NOMO-1 treated with dmso at 0.1 percent for 144 hours (cell line): ENCODE results near the gene FZD7.

ENCODE experiments used
- DNase-seq: peaks from one replicate; lab custom pipeline; 2025; ENCODE audit not compliant: unreplicated experiment; lab: John Stamatoyannopoulos, UW

The FZD7 gene

DNA sequence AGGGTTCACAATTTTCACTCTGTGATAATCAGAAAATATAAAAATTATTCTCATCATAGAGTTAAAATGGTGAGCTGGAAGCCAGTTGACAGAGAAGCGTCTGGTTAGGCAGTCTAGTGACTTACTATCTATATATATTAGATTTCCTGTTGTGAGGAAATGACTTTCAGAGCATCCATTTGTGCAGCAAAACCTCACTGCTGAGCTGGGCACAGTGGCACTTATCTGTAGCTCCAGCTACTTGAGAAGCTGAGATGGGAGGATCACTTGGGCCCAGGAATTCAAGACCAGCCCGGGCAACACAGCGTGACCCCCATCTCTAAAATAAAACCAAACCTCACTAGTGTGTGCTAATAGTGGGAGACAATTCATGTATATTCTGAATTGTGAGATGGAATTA is 32.2 kb downstream of the FZD7 start:
- DNase-seq, result no peak

DNA sequence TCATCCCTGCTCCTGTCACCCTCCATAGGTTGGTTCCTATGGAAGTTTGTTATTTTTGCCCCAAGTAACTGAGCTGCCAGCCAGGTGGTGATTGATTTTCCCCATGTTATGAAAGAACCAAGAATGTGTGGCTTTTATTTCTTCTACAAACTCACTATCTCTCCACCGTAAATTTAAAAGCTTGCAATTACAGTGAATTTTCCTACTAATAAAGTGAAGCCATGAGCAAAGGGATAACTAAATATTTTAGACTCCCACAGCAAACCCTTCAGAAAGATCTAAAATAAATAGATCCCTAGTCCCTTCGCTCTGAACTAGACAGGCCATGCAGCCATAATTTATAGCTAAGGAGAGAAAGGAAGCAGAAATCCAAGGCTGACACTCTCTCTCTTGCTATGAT is 33.2 kb downstream of the FZD7 start:
- DNase-seq, result no peak

DNA sequence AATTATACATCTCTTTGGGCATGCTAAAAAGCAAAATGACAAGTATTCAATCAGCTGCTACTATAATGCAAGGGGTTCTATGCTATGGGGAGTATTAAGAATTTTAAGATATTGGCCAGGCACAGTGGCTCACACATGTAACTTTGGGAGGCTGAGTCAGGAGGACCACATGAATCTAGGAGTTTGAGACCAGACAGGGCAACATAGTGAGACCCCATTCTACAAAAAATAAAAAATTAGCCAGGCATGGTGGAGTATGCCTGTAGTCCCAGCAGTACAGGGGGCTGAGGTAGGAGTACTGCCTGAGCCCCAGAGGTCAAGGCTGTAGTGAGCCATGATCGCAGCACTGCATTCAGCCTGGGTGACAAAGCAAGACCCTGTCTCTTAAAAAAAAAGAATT is 33.9 kb downstream of the FZD7 start:
- DNase-seq, result no peak

GRCh38 chr2:202069170-202070067 is 35.8 kb downstream of the FZD7 start:
- no peak for DNase-seq

DNA sequence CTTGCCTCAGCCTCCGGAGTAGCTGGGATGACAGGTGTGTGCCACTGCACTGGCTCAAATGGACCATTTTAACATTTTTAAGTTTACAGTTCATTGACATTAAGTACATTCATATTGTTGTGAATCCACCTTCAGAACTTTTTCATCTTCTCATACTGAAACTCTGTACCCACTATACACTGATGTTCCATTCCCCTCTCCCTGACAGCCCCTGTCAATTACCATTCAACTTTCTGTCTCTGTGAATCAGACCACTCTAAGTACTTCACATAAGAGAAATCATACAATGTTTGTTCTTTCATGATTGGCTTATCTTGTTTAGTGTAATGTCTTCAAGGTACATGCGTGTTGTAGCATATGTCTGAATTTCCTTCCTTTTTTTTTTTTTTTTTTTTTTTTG is 37.5 kb downstream of the FZD7 start:
- DNase-seq, result no peak

DNA sequence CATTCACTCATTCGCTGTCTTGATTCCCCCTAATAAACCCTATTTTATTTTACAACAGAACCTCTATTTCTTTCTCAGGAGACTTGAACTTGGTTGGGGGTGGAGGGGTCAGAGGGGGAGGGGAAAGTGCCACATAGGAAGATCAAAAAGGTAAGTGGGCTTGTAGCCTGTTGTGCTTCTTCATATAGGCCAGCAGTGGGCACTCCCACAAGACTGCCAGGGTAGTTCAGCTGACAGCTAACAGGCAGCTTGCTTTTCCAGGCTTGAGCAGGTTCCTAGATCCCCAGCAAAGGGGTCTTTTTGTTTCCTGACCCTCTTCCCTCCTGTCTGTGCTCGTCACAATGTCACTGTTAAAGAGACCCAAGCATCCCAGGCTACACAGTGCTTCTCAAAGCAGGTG is 38.6 kb downstream of the FZD7 start:
- DNase-seq, result no peak

GRCh38 chr2:202072737-202073401 is 39.2 kb downstream of the FZD7 start, which contains the start of gene KIAA2012:
Gene KIAA2012 (plus strand): TSS chr2:202073255. CDS start chr2:202073628, 373 bp downstream.
- no peak for DNase-seq

- no peak for DNase-seq
Observed at GRCh38 chr2:202074324-202074723, 40.7 kb downstream of the FZD7 start.

DNA sequence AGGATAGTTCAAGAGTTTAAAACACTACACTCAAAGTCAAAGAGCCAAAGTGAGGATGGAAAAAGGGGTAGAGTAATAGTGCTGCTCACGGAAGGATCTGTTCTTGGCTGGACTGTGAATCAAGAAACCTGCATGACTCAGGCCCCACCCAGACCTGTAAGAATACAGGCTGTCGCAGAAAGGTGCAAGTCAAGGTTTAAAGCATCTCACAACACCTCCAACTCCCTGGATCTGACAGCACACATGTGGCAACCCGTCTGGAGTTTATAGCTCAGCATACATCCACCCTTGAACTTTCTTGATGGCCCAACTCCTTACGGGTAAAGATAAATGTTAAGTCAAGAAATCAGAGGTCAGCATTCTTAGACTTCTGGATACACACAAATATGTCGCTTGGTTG is 45.7 kb downstream of the FZD7 start:
- DNase-seq, result no peak

GRCh38 chr2:202084265-202084664 is 50.6 kb downstream of the FZD7 start:
- no peak for DNase-seq
